Measurements from ENCODE around the gene PRMT1. TPM values are rescaled to one million over a fixed set of nuclear protein-coding genes. Genes with fewer than 3 reads are reported as not detected.

Gene PRMT1
- total RNA-seq, 1 experiment from 2014 or later: 505 TPM

DNA sequence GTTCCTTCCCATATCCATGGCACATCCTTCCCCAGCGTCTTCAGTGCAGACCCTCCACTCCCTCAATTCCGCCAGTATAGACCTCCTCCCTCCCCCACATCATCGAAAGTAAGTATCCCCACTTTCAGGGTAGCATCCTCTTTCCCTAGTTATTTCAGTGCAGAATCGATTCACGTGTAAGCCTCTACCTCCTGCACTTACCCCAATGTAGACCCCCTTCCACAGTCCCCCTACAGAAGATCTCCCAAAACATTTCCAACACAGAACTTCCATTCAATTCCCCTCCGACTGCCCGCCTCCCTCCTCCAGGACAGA is 12.1 kb upstream of the PRMT1 start:
- peak overlapping the region; percentile 96 to 99 (median 96) for H3K27ac Mint-ChIP-seq
- Histone ChIP-seq H3K9ac (ENCODE audit: extremely low read depth, insufficient read length, low read length) (peak overlapping the region; percentile 88), H3K23me2 (ENCODE audit: insufficient read length, low read depth, low read length, poor library complexity, severe bottlenecking) (peaks cover 18% of the 10 kb centered on the region), H2BK5ac (ENCODE audit: insufficient read length, low read length) (no peak overlapping the region), H3K18ac (ENCODE audit: insufficient read length, low read depth, low read length) (peak overlapping the region; percentile 56), H3K4me2 (ENCODE audit: insufficient read depth, insufficient read length, low read length) (peak overlapping the region; percentile 99), H2BK15ac (ENCODE audit: low read depth, low read length) (no peak overlapping the region), H2BK12ac (ENCODE audit: insufficient read length, low read depth, low read length) (no peak overlapping the region), H3K27ac (ENCODE audit: insufficient read length, low read depth, low read length) (peak overlapping the region; percentile 54), H4K91ac (ENCODE audit: insufficient read length, low read depth, low read length) (no peak overlapping the region), H3K79me1 (ENCODE audit: insufficient read depth, low read depth, low read length, poor library complexity, severe bottlenecking) (peaks cover 11% of the 10 kb centered on the region), H4K8ac (replicated peaks; ENCODE audit: insufficient read length, low read depth, low read length) (no peak overlapping the region), H3T11ph (ENCODE audit: low read length) (no peak overlapping the region), H2BK120ac (ENCODE audit: low read depth, low read length, poor library complexity, severe bottlenecking) (no peak overlapping the region), H3K4me1 (ENCODE audit: insufficient read depth, low read length) (no peaks in the 10 kb centered on the region), H3K79me2 (ENCODE audit: insufficient read depth, low read length) (peaks cover 5% of the 10 kb centered on the region; the same call in 1 of the 2 replicates), H2AFZ (ENCODE audit: low read length) (no peak overlapping the region), H3K56ac (ENCODE audit: insufficient read length, low read depth, low read length) (peak overlapping the region; percentile 37), H3K4ac (ENCODE audit: low read depth, low read length) (no peak overlapping the region; the same call in 1 of the 2 replicates), H3K9me3 (ENCODE audit: control insufficient read depth, low read depth, low read length) (no peaks in the 10 kb centered on the region), H3K23ac (ENCODE audit: insufficient read length, low read depth, low read length) (peak overlapping the region; percentile 9), H4K5ac (ENCODE audit: insufficient read length, low read depth, low read length) (no peak overlapping the region), H4K20me1 (ENCODE audit: control insufficient read depth, insufficient read depth, insufficient read length) (no peaks in the 10 kb centered on the region), H3K14ac (ENCODE audit: insufficient read depth, low read length) (peak overlapping the region; percentile 74), H3K27me3 (ENCODE audit: insufficient read depth, low read length) (no peaks in the 10 kb centered on the region), H2BK20ac (ENCODE audit: low read depth, low read length, poor library complexity, severe bottlenecking) (no peak overlapping the region), H2AK5ac (ENCODE audit: insufficient read length, low read length) (no peak overlapping the region)
- DNase-seq: no peak
- peaks cover 5 to 6% of the 10 kb centered on the region in 2 experiments for H3K9me3 Mint-ChIP-seq
- peaks cover 12 to 37% of the 10 kb centered on the region in 2 experiments for H3K4me1 Mint-ChIP-seq
- peaks cover 39 to 61% (median 59%) of the 10 kb centered on the region in 3 experiments for H3K36me3 Mint-ChIP-seq (ENCODE audit: insufficient read depth in 1 of 3, low read depth in 3 of 3)
- TF ChIP-seq, protein P1, sequence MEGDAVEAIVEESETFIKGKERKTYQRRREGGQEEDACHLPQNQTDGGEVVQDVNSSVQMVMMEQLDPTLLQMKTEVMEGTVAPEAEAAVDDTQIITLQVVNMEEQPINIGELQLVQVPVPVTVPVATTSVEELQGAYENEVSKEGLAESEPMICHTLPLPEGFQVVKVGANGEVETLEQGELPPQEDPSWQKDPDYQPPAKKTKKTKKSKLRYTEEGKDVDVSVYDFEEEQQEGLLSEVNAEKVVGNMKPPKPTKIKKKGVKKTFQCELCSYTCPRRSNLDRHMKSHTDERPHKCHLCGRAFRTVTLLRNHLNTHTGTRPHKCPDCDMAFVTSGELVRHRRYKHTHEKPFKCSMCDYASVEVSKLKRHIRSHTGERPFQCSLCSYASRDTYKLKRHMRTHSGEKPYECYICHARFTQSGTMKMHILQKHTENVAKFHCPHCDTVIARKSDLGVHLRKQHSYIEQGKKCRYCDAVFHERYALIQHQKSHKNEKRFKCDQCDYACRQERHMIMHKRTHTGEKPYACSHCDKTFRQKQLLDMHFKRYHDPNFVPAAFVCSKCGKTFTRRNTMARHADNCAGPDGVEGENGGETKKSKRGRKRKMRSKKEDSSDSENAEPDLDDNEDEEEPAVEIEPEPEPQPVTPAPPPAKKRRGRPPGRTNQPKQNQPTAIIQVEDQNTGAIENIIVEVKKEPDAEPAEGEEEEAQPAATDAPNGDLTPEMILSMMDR (conservative IDR thresholded peaks at IDR 0.05): no peak
- peak overlapping the region; percentile 99 to 100 for H3K4me3 Mint-ChIP-seq
- whole genome bisulfite sequencing (ENCODE audit: extremely low coverage, insufficient read length, low lambda C conversion rate): no CpG with 5 or more reads among the region's 7 CpGs
- H3K27me3 Mint-ChIP-seq (ENCODE audit: low read depth): peaks cover 3% of the 10 kb centered on the region

All from H9 (cell line).